Esophagus muscularis mucosa (tissue), 4 donors: ENCODE results near the gene CCDC126. TPM values are rescaled to one million over a fixed set of nuclear protein-coding genes. Genes with fewer than 3 reads are reported as not detected.

Source experiments
- DNase-seq: peaks from one replicate; pipeline ENCODE4 v3.0.0-alpha.2; 2017; ENCODE audit errors: extremely low spot score
- H3K27ac ChIP-seq, 4 donors: fragments of 200-600 bp; sonication (generic); replicated peaks in 1 of 4; 1 replicate in 3 of 4; 2 replicates in 1 of 4; pipeline ENCODE4 v1.5.1; 2016 to 2019; ENCODE audit warnings: mild to moderate bottlenecking in 1 of 4
- H3K27me3 ChIP-seq, 4 donors: fragments of 200-600 bp; sonication (generic); one replicate each; pipeline versions ENCODE4 v1.5.1 to v1.6.0; 2016 to 2019
- H3K36me3 ChIP-seq, 4 donors: fragments of 200-600 bp; sonication (generic); one replicate each; pipeline ENCODE4 v1.5.1; 2016 to 2019
- H3K4me1 ChIP-seq, 4 donors: fragments of 200-600 bp; sonication (generic); one replicate each; pipeline ENCODE4 v1.5.1; 2016 to 2019
- H3K4me3 ChIP-seq, 4 donors: fragments of 200-600 bp; sonication (generic); 1 replicate in 2 of 4; 2 replicates in 2 of 4; pipeline ENCODE4 v1.5.1; 2016 to 2019; ENCODE audit warnings: mild to moderate bottlenecking in 4 of 4, moderate library complexity in 1 of 4
- H3K9me3 ChIP-seq, 4 donors: fragments of 200-600 bp; sonication (generic); 1 replicate in 3 of 4; 2 replicates in 1 of 4; pipeline ENCODE4 v1.5.1; 2016 to 2019
- EP300 ChIP-seq: sonication (generic); formaldehyde crosslinking; IDR thresholded peaks from one replicate; pipeline ENCODE4 v1.6.1; 2017; ENCODE audit warnings: antibody characterized with exemption
- POLR2A ChIP-seq: fragments of 450-650 bp; IDR thresholded peaks from one replicate; pipeline ENCODE4 v1.6.1; 2017; ENCODE audit warnings: antibody characterized with exemption, moderate library complexity, mild to moderate bottlenecking, low read depth
- POLR2AphosphoS5 ChIP-seq, 2 donors: sonication (generic); formaldehyde crosslinking; IDR thresholded peaks; one replicate each; pipeline ENCODE4 v1.6.1; 2017; ENCODE audit warnings: antibody characterized with exemption in 2 of 2
- WGBS: methylation state at CpG from one replicate; pipeline ENCODE4 v1.1.5; 2018; 5-methylcytosine and 5-hydroxymethylcytosine counted together
- intact Hi-C: fragments of 100-400 bp; cut with DNase I; formaldehyde crosslinking; loops from one replicate; pipeline ENCODE4 v1.15.1; 2023
- total RNA-seq, 4 donors: library from RNA; depleted of rRNA; stranded (reverse); fragments of >200 nt; gene quantifications; one replicate each; pipeline versions ENCODE4 v1.1.0 to v1.2.1, GENCODE V29; 2016
- TF ChIP-seq, protein P1 (sequence below), 3 experiments: fragments of 200-600 bp in 2 of 3; fragments of 450-650 bp in 1 of 3; sonication (generic) in 2 of 3; IDR thresholded peaks; one replicate each; pipeline ENCODE4 v1.5.1; 2017 to 2019; ENCODE audit warnings: antibody characterized with exemption in 3 of 3, mild to moderate bottlenecking in 2 of 3, moderate library complexity in 1 of 3

The CCDC126 gene
- total RNA-seq, 4 donors from 2014 or later: 14.6 to 21.2 (median 16.4) TPM

DNA sequence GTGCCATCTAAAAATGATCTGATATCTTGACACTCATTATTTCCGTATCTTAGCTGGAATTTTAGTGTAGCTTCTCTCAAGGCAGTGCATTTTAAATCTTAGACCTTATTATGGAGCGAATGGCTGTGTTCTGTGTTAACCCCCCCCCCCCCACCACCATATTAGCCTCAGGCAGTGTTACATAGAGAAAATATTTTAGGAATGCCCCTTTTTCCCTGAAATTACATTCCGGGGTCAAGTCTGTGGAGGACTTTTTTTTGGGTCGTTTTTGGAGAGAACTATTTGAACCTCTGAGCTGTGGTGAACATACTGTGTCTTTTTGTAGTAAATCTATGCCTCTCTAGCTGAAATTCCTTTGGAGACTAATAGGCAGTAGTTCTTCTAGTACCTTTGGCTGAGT, 3.1 kb downstream of the CCDC126 start:
- no peak for TF ChIP-seq POLR2AphosphoS5 (IDR thresholded peaks at IDR 0.05)
- TF ChIP-seq, protein P1, sequence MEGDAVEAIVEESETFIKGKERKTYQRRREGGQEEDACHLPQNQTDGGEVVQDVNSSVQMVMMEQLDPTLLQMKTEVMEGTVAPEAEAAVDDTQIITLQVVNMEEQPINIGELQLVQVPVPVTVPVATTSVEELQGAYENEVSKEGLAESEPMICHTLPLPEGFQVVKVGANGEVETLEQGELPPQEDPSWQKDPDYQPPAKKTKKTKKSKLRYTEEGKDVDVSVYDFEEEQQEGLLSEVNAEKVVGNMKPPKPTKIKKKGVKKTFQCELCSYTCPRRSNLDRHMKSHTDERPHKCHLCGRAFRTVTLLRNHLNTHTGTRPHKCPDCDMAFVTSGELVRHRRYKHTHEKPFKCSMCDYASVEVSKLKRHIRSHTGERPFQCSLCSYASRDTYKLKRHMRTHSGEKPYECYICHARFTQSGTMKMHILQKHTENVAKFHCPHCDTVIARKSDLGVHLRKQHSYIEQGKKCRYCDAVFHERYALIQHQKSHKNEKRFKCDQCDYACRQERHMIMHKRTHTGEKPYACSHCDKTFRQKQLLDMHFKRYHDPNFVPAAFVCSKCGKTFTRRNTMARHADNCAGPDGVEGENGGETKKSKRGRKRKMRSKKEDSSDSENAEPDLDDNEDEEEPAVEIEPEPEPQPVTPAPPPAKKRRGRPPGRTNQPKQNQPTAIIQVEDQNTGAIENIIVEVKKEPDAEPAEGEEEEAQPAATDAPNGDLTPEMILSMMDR (IDR thresholded peaks at IDR 0.05): no peak
- no peak for DNase-seq
- 69% methylated on average over 4 of the region's 4 CpGs for WGBS
- intact Hi-C loops: no loop called here
- no peaks in the 10 kb centered on the region for H3K9me3 ChIP-seq
- no peak overlapping the region for H3K27ac ChIP-seq
- no peaks in the 10 kb centered on the region for H3K27me3 ChIP-seq
- H3K4me3 ChIP-seq: no peak overlapping the region
- peaks cover 12 to 37% (median 32%) of the 10 kb centered on the region in 4 donors for H3K4me1 ChIP-seq
- no peaks in the 10 kb centered on the region for H3K36me3 ChIP-seq

GRCh38 chr7:23603632-23604295, 6.6 kb downstream of the CCDC126 start:
- no peak overlapping the region for H3K4me3 ChIP-seq
- no peaks in the 10 kb centered on the region for H3K9me3 ChIP-seq
- H3K36me3 ChIP-seq: no peaks in the 10 kb centered on the region
- WGBS: 81% methylated on average over 4 of the region's 4 CpGs
- H3K27me3 ChIP-seq: no peaks in the 10 kb centered on the region
- DNase-seq: no peak
- no peak overlapping the region for H3K27ac ChIP-seq
- intact Hi-C loops: no loop called here
- TF ChIP-seq POLR2A: no peak
- no peak for TF ChIP-seq EP300
- TF ChIP-seq, protein P1 (IDR thresholded peaks at IDR 0.05): no peak
- TF ChIP-seq POLR2AphosphoS5 (IDR thresholded peaks at IDR 0.05): no peak
- peaks cover 1 to 26% (median 18%) of the 10 kb centered on the region in 4 donors for H3K4me1 ChIP-seq

- no peak for DNase-seq
- Histone ChIP-seq H3K27ac (no peak overlapping the region), H3K27me3 (no peaks in the 10 kb centered on the region), H3K4me1 (peaks cover 0 to 20% (median 13%) of the 10 kb centered on the region in 4 donors), H3K4me3 (no peak overlapping the region), H3K36me3 (no peaks in the 10 kb centered on the region), H3K9me3 (no peaks in the 10 kb centered on the region)
- TF ChIP-seq POLR2A: no peak
- TF ChIP-seq, protein P1 (IDR thresholded peaks at IDR 0.05): no peak
- no peak for TF ChIP-seq EP300
- TF ChIP-seq POLR2AphosphoS5 (IDR thresholded peaks at IDR 0.05): no peak
- intact Hi-C loops: no loop called here
These were observed 7.1 kb downstream of the CCDC126 start for GRCh38 chr7:23604296-23604640.

DNA sequence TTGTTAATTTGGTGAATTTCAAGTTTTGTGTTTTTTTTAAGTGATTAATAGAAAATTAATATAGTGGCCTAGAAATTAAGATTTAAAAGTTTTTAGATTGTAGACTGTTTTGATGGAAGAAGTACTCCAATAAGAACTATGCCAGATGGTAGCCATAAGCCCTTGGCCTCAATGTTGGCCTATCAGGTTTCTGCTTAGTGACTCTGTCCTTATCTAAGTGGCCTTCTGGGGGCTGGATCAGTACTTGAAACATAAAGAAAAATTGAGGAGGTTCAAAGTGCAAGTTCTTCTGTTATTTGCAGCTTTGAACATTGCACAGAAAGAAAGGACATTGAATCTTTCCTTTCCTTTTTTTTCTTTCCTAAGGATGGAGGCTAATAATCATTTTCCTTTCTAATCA, 9.9 kb downstream of the CCDC126 start:
- H3K27me3 ChIP-seq: no peaks in the 10 kb centered on the region
- H3K9me3 ChIP-seq: no peaks in the 10 kb centered on the region
- no peaks in the 10 kb centered on the region for H3K4me1 ChIP-seq
- no peak overlapping the region for H3K27ac ChIP-seq
- no peak for DNase-seq
- intact Hi-C loops: no loop called here
- no peak overlapping the region for H3K4me3 ChIP-seq
- no peak for TF ChIP-seq POLR2AphosphoS5 (IDR thresholded peaks at IDR 0.05)
- no peak for TF ChIP-seq EP300
- no peak for TF ChIP-seq POLR2A
- TF ChIP-seq, protein P1 (IDR thresholded peaks at IDR 0.05): no peak
- H3K36me3 ChIP-seq: peaks cover 0 to 9% (median 7%) of the 10 kb centered on the region in 4 donors

DNA sequence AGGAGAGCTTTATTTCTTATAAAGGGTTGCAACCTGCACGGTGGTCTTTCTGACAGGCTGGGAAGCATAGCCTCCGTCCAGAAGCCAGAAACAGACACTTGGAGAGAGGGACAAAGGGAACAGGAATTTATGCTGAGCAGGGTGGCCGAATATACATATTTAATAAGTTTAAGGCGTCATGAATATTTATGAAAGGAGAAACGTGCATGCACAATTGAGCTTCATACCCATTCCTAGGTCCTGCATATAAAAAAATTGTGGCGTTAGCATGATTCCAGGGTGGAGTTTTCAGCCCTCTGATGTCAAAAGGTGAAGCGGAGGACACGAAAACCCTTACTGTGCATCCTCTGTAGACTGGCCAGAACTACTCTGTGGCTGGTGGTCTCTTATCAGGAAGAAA, 10.7 kb downstream of the CCDC126 start:
- Histone ChIP-seq H3K4me1 (no peaks in the 10 kb centered on the region), H3K27me3 (no peaks in the 10 kb centered on the region), H3K9me3 (no peaks in the 10 kb centered on the region), H3K36me3 (peaks cover 0 to 9% (median 7%) of the 10 kb centered on the region in 4 donors), H3K4me3 (no peak overlapping the region), H3K27ac (no peak overlapping the region)
- TF ChIP-seq EP300: no peak
- TF ChIP-seq POLR2AphosphoS5 (IDR thresholded peaks at IDR 0.05): no peak
- TF ChIP-seq POLR2A: no peak
- TF ChIP-seq, protein P1 (IDR thresholded peaks at IDR 0.05): no peak
- DNase-seq: no peak
- WGBS: 90% methylated on average over 8 of the region's 8 CpGs
- intact Hi-C loops: no loop called here
